Karpas-422 (cell line): ENCODE results near the gene CELA2A. TPM values are rescaled to one million over a fixed set of nuclear protein-coding genes. Genes with fewer than 3 reads are reported as not detected.
"Not testable (repeated sequence)": the region's sequence is repeated elsewhere in the genome, so short reads cannot be mapped to it uniquely, and the experiment has no call there.

Experiments
- DNase-seq: peaks from one replicate; pipeline ENCODE4 v3.0.0-alpha.2; 2015
- H2AFZ ChIP-seq: fragments of 200-600 bp; sonication (generic); 2 replicates; pipeline ENCODE4 v1.6.1; 2014; ENCODE audit warnings: antibody characterized with exemption, low read length, mixed read lengths
- H3K27ac ChIP-seq: fragments of 200-600 bp; sonication (generic); 2 replicates; pipeline ENCODE4 v1.5.1; 2014; ENCODE audit warnings: mild to moderate bottlenecking, low read length, moderate library complexity
- H3K27me3 ChIP-seq: fragments of 200-600 bp; sonication (generic); 2 replicates; pipeline ENCODE4 v1.6.1; 2014; ENCODE audit warnings: low read length, mixed read lengths
- H3K36me3 ChIP-seq: fragments of 200-600 bp; sonication (generic); 2 replicates; pipeline ENCODE4 v1.6.1; 2014; ENCODE audit warnings: low read length, mixed read lengths; ENCODE audit not compliant: insufficient read depth
- H3K4me1 ChIP-seq: fragments of 200-600 bp; sonication (generic); 2 replicates; pipeline ENCODE4 v1.6.1; 2014; ENCODE audit warnings: mild to moderate bottlenecking, low read length, mixed read lengths
- H3K4me2 ChIP-seq: fragments of 200-600 bp; sonication (generic); 2 replicates; pipeline ENCODE4 v1.6.1; 2014; ENCODE audit warnings: low read length, low read depth, mild to moderate bottlenecking; ENCODE audit not compliant: poor library complexity, severe bottlenecking
- H3K4me3 ChIP-seq: fragments of 200-600 bp; sonication (generic); 2 replicates; pipeline ENCODE4 v1.5.1; 2014; ENCODE audit warnings: mild to moderate bottlenecking, antibody characterized with exemption, low read length, mixed read lengths
- H3K79me2 ChIP-seq: fragments of 200-600 bp; sonication (generic); 2 replicates; pipeline ENCODE4 v1.6.1; 2014; ENCODE audit warnings: mild to moderate bottlenecking, low read length, mixed read lengths
- H3K9ac ChIP-seq: fragments of 200-600 bp; sonication (generic); 2 replicates; pipeline ENCODE4 v1.6.0; 2014; ENCODE audit warnings: low read length
- H3K9me2 ChIP-seq: fragments of 200-600 bp; sonication (generic), shearing (Covaris generic); replicated peaks from 2 replicates; pipeline ENCODE4 v1.6.0; 2014; ENCODE audit warnings: mild to moderate bottlenecking, low read length, moderate library complexity; ENCODE audit not compliant: insufficient read depth
- H3K9me3 ChIP-seq: fragments of 300-700, 200-600 bp; sonication (generic); 2 replicates; pipeline ENCODE4 v1.6.1; 2014; ENCODE audit warnings: low read length, mixed read lengths
- H4K20me1 ChIP-seq: fragments of 200-600 bp; sonication (generic); 2 replicates; pipeline ENCODE4 v1.6.1; 2014; ENCODE audit warnings: mild to moderate bottlenecking, antibody characterized with exemption, low read length, low read depth; ENCODE audit not compliant: insufficient read depth
- total RNA-seq: library from RNA; depleted of rRNA; stranded (reverse); fragments of >200 nt; shearing (Covaris generic); gene quantifications from 2 replicates; pipeline ENCODE4 v1.2.3, GENCODE V29; 2014; ENCODE audit warnings: low replicate concordance

CELA2A gene
- total RNA-seq, 1 experiment from 2014 or later, result not detected

GRCh38 chr1:15471723-15472122 is 15.2 kb downstream of the CELA2A start:
- not testable (repeated sequence) for H3K79me2 ChIP-seq, H3K4me2 ChIP-seq, H3K9me3 ChIP-seq, H3K27ac ChIP-seq, H3K36me3 ChIP-seq, H3K9ac ChIP-seq, H2AFZ ChIP-seq, H3K27me3 ChIP-seq, H3K4me3 ChIP-seq, H3K4me1 ChIP-seq, H3K9me2 ChIP-seq, DNase-seq, H4K20me1 ChIP-seq

DNA sequence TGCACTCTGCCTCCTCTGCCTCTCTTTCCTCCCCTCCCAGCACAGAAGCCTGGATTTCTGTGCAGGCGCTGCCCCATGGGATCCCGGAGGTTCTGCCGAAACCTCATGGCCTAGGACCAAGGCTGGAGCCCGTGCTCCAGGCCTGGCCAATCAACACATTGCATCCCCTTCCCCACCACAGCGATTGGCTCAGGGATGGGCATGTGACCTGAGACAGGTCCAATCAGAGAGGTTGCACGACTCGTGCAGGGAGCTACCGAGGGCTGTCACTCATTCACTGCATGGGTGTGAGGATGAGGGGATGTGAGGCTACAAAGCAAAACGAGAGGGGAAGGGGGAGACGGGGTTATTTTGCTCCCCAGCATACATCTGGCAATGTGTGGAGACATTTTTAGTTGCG is 16.1 kb downstream of the CELA2A start:
- H3K27ac ChIP-seq, result no peak overlapping the region
- no peaks in the 10 kb centered on the region for H4K20me1 ChIP-seq
- no peaks in the 10 kb centered on the region for H3K4me1 ChIP-seq
- H3K9me3 ChIP-seq, result no peaks in the 10 kb centered on the region
- H3K36me3 ChIP-seq, result no peaks in the 10 kb centered on the region
- no peaks in the 10 kb centered on the region for H3K27me3 ChIP-seq
- H3K9me2 ChIP-seq, result no peaks in the 10 kb centered on the region
- no peak overlapping the region for H3K9ac ChIP-seq
- H3K4me3 ChIP-seq, result no peak overlapping the region
- DNase-seq, result no peak
- H3K4me2 ChIP-seq, result no peak overlapping the region
- no peaks in the 10 kb centered on the region for H3K79me2 ChIP-seq
- H2AFZ ChIP-seq, result no peak overlapping the region

GRCh38 chr1:15475752-15476314 is 19.3 kb downstream of the CELA2A start, which contains the start of gene CELA2B:
CELA2B (plus strand) TSS chr1:15476104; CDS start chr1:15476126, 22 bp downstream.
- no peak within 1 kb of the TSS for H3K4me3 ChIP-seq
- no peaks in the 10 kb centered on the region for H3K4me1 ChIP-seq
- H3K36me3 ChIP-seq, result no peaks in the 10 kb centered on the region
- H3K79me2 ChIP-seq, result no peaks in the 10 kb centered on the region
- H3K27me3 ChIP-seq, result no peaks in the 10 kb centered on the region
- H3K9me3 ChIP-seq, result no peaks in the 10 kb centered on the region
- no peak within 1 kb of the TSS for H3K27ac ChIP-seq
- no peaks in the 10 kb centered on the region for H3K9me2 ChIP-seq
- no peaks in the 10 kb centered on the region for H4K20me1 ChIP-seq
- H3K4me2 ChIP-seq, result no peak within 1 kb of the TSS
- no peak for DNase-seq
- H2AFZ ChIP-seq, result no peak within 1 kb of the TSS
- no peak within 1 kb of the TSS for H3K9ac ChIP-seq

GRCh38 chr1:15476927-15477326 is 20.4 kb downstream of the CELA2A start:
- Histone ChIP-seq H4K20me1 (no peaks in the 10 kb centered on the region), H3K79me2 (no peaks in the 10 kb centered on the region), H3K9me2 (no peaks in the 10 kb centered on the region), H3K4me2 (no peak overlapping the region), H3K36me3 (no peaks in the 10 kb centered on the region), H3K27ac (no peak overlapping the region), H2AFZ (no peak overlapping the region), H3K4me3 (no peak overlapping the region), H3K9ac (no peak overlapping the region), H3K27me3 (no peaks in the 10 kb centered on the region), H3K4me1 (no peaks in the 10 kb centered on the region), H3K9me3 (no peaks in the 10 kb centered on the region)
- no peak for DNase-seq

DNA sequence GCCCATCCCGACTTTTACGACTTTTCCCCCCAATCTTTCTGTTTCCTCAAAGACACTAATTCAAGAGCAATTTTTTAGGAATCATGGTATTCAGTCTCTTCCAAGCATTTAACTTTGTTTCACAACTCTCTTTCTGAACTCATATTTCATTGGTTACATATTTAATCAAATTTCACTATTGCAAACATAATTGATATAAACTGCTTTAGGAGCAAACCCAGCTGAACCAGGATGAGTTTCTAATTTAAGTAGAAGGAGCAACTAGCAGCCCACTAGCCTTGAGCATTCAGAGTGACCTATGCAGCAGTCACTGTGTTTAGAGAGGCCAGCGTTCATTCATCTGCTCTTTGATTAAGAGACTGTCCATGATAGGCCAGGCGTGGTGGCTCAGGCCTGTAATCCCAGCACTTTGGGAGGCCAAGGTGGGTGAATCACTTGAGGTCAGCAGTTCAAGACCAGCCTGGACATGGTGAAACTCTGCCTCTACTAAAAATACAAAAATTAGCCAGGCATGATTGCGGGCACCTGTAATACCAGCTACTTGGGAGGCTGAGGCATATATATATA is 21.2 kb downstream of the CELA2A start:
- no peaks in the 10 kb centered on the region for H3K4me1 ChIP-seq
- no peak overlapping the region for H3K4me3 ChIP-seq
- H3K9ac ChIP-seq, result no peak overlapping the region
- no peak for DNase-seq
- H3K36me3 ChIP-seq, result no peaks in the 10 kb centered on the region
- H3K4me2 ChIP-seq, result no peak overlapping the region
- H3K27me3 ChIP-seq, result no peaks in the 10 kb centered on the region
- H4K20me1 ChIP-seq, result no peaks in the 10 kb centered on the region
- H3K9me2 ChIP-seq, result no peaks in the 10 kb centered on the region
- H2AFZ ChIP-seq, result no peak overlapping the region
- no peaks in the 10 kb centered on the region for H3K79me2 ChIP-seq
- H3K9me3 ChIP-seq, result no peaks in the 10 kb centered on the region
- H3K27ac ChIP-seq, result no peak overlapping the region

- no peaks in the 10 kb centered on the region for H3K79me2 ChIP-seq
- H3K9me2 ChIP-seq, result no peaks in the 10 kb centered on the region
- H3K4me2 ChIP-seq, result no peak overlapping the region
- no peaks in the 10 kb centered on the region for H3K9me3 ChIP-seq
- no peak overlapping the region for H3K27ac ChIP-seq
- no peak overlapping the region for H2AFZ ChIP-seq
- H3K4me1 ChIP-seq, result no peaks in the 10 kb centered on the region
- H4K20me1 ChIP-seq, result no peaks in the 10 kb centered on the region
- H3K4me3 ChIP-seq, result no peak overlapping the region
- no peaks in the 10 kb centered on the region for H3K27me3 ChIP-seq
- no peak for DNase-seq
- no peaks in the 10 kb centered on the region for H3K36me3 ChIP-seq
- no peak overlapping the region for H3K9ac ChIP-seq
These were observed 23.3 kb downstream of the CELA2A start for GRCh38 chr1:15479654-15480347.

DNA sequence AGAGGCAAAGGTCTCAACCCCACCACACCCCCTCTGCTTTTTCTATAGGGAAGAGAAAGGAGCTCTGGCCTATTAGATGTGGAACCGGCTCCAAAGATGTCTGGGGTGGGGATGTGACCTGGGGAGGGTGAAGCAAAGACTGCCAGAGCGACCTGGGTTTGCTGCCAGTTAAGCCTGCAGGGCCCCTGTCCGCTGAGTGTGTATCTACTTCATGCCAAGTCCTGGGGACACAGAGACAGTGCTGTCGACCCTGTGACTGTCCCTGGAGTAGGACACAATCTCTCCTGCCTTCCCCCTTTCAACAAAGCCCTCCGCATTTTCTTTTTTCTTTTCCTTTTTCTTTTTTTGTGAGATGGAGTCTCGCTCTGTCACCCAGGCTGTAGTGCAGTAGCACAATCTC is 25.9 kb downstream of the CELA2A start:
- H3K9ac ChIP-seq, H3K9me3 ChIP-seq, H3K79me2 ChIP-seq, H3K9me2 ChIP-seq, H3K4me3 ChIP-seq, H3K4me1 ChIP-seq, H4K20me1 ChIP-seq, DNase-seq, H3K4me2 ChIP-seq, H2AFZ ChIP-seq, H3K27me3 ChIP-seq, H3K36me3 ChIP-seq, H3K27ac ChIP-seq: not testable (repeated sequence)

DNA sequence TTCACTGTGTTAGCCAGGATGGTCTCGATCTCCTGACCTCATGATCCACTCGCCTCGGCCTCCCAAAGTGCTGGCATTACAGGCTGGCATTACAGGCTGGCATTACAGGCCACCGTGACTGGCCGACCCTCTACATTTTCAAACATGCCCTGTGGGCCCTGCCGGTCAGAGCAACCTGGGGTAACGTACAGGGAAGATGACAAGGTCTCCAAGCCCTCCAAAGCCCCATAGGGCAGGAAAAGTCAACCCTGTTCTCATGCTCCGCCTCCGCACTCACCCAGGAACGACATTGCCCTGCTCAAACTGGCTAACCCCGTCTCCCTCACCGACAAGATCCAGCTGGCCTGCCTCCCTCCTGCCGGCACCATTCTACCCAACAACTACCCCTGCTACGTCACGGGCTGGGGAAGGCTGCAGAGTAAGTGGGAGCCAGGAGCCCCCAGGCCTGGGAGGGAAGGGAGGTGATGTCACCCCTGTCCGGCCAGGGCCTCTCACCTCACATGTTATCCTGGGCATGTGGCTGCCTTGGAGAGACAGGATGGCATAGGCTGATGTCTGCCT is 26.5 kb downstream of the CELA2A start:
- H4K20me1 ChIP-seq, H3K36me3 ChIP-seq, H3K4me2 ChIP-seq, H3K27ac ChIP-seq, H2AFZ ChIP-seq, H3K9ac ChIP-seq, H3K27me3 ChIP-seq, H3K4me1 ChIP-seq, H3K79me2 ChIP-seq, H3K9me2 ChIP-seq, H3K4me3 ChIP-seq, DNase-seq, H3K9me3 ChIP-seq: not testable (repeated sequence)
